Peyer's patch (tissue), 4 donors: ENCODE results near the gene PRRG4.

ENCODE experiments used
- POLR2A ChIP-seq, 2 donors: fragments of 450-650 bp; IDR thresholded peaks; one replicate each; pipeline ENCODE4 v1.5.1; 2017; ENCODE audit warnings: antibody characterized with exemption in 2 of 2, mild to moderate bottlenecking in 2 of 2, moderate library complexity in 2 of 2
- TF ChIP-seq, protein P1 (sequence below), 6 experiments: fragments of 450-650 bp in 4 of 6; fragments of 200-600 bp in 2 of 6; sonication (generic) in 1 of 6; IDR thresholded peaks; one replicate each; pipeline ENCODE4 v1.5.1; 2017 to 2019; ENCODE audit warnings: antibody characterized with exemption in 6 of 6, mild to moderate bottlenecking in 3 of 6, moderate library complexity in 1 of 6

DNA sequence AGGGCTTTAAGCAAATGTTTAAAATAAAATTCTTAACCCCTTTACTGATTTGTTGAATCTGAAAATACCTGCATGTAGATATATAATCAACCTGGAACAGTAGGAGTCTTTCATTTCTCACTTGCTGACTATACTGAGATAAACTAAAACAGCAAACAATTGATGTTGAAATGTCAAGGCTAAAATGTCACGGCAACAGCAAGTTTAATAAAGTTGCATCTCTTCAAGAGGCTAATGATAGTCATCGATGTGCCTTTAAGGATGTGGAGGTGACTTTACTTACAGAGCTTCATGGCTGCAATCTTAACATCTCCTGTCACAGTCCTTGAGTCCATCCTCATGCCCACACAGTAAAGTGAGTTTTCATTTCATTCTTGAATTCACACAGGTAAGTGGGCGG is 3.6 kb upstream of the PRRG4 start:
- no peak for TF ChIP-seq POLR2A (IDR thresholded peaks at IDR 0.05)
- TF ChIP-seq, protein P1, sequence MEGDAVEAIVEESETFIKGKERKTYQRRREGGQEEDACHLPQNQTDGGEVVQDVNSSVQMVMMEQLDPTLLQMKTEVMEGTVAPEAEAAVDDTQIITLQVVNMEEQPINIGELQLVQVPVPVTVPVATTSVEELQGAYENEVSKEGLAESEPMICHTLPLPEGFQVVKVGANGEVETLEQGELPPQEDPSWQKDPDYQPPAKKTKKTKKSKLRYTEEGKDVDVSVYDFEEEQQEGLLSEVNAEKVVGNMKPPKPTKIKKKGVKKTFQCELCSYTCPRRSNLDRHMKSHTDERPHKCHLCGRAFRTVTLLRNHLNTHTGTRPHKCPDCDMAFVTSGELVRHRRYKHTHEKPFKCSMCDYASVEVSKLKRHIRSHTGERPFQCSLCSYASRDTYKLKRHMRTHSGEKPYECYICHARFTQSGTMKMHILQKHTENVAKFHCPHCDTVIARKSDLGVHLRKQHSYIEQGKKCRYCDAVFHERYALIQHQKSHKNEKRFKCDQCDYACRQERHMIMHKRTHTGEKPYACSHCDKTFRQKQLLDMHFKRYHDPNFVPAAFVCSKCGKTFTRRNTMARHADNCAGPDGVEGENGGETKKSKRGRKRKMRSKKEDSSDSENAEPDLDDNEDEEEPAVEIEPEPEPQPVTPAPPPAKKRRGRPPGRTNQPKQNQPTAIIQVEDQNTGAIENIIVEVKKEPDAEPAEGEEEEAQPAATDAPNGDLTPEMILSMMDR (IDR thresholded peaks at IDR 0.05), result no peak
